ENCODE data around the gene NEK11. TPM values are rescaled to one million over a fixed set of nuclear protein-coding genes. Genes with fewer than 3 reads are reported as not detected.

Gene NEK11
- total RNA-seq, 1 donor from 2014 or later = 9.6 TPM

DNA sequence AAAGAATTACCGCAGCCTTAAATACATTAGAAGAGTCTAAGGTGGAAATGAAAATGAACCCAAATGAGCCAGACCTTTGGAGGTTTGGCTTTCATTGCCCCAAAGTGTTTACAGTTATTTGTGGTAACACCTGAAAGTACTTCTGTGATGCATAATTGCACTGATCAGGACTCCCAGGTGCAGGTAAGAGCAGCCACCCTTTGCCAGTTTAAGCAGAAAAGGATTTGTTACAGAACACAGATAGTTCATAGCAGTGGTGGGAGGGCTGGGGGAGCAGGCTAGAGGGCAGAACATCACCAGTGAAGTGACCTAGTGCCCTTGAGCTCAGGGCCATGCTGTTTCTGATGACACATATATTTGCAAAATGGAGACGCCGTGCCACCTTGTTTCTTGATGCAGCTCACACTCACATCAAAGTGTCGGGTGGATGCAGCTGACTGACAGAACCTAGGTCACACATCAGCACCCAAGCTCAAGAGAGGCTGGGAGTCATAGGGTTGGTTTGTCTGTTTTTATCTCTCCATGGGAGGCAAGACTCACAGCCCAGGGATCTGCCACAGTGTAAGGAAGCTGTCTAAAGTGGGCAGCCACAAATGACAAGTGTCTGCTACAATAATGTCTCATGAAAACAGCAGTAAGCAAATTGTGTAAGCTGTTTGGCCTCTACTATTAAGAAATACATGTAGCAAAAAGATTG is 49.1 kb downstream of the NEK11 start:
- DNase-seq (ENCODE audit: low spot score) = no peak
- TF ChIP-seq CTCF (IDR thresholded peaks at IDR 0.05; ENCODE audit: unreplicated experiment) = no peak
- H3K4me3 Mint-ChIP-seq (ENCODE audit: unreplicated experiment) = no peak overlapping the region
- H3K27ac Mint-ChIP-seq (ENCODE audit: unreplicated experiment) = no peak overlapping the region
- no peaks in the 10 kb centered on the region for H3K36me3 Mint-ChIP-seq (ENCODE audit: low read depth, unreplicated experiment)
- no peaks in the 10 kb centered on the region for H3K27me3 Mint-ChIP-seq (ENCODE audit: unreplicated experiment)
- H3K9me3 Mint-ChIP-seq (ENCODE audit: unreplicated experiment) = no peaks in the 10 kb centered on the region
- peaks cover 18% of the 10 kb centered on the region for H3K4me1 Mint-ChIP-seq (ENCODE audit: unreplicated experiment)

- H3K27me3 Mint-ChIP-seq (ENCODE audit: unreplicated experiment) = no peaks in the 10 kb centered on the region
- peaks cover 11% of the 10 kb centered on the region for H3K4me1 Mint-ChIP-seq (ENCODE audit: unreplicated experiment)
- H3K9me3 Mint-ChIP-seq (ENCODE audit: unreplicated experiment) = no peaks in the 10 kb centered on the region
- no peak for DNase-seq (ENCODE audit: low spot score)
- no peak overlapping the region for H3K4me3 Mint-ChIP-seq (ENCODE audit: unreplicated experiment)
- no peak for TF ChIP-seq CTCF (IDR thresholded peaks at IDR 0.05; ENCODE audit: unreplicated experiment)
- no peaks in the 10 kb centered on the region for H3K36me3 Mint-ChIP-seq (ENCODE audit: low read depth, unreplicated experiment)
- no peak overlapping the region for H3K27ac Mint-ChIP-seq (ENCODE audit: unreplicated experiment)
Measured at GRCh38 chr3:131077904-131078303, 51.2 kb downstream of the NEK11 start.

- H3K27me3 Mint-ChIP-seq (ENCODE audit: unreplicated experiment) = peaks cover 3% of the 10 kb centered on the region
- H3K9me3 Mint-ChIP-seq (ENCODE audit: unreplicated experiment) = no peaks in the 10 kb centered on the region
- H3K27ac Mint-ChIP-seq (ENCODE audit: unreplicated experiment) = no peak overlapping the region
- no peaks in the 10 kb centered on the region for H3K36me3 Mint-ChIP-seq (ENCODE audit: low read depth, unreplicated experiment)
- no peak overlapping the region for H3K4me3 Mint-ChIP-seq (ENCODE audit: unreplicated experiment)
- no peak for DNase-seq (ENCODE audit: low spot score)
- H3K4me1 Mint-ChIP-seq (ENCODE audit: unreplicated experiment) = peaks cover 7% of the 10 kb centered on the region
- no peak for TF ChIP-seq CTCF (IDR thresholded peaks at IDR 0.05; ENCODE audit: unreplicated experiment)
Measured at GRCh38 chr3:131079086-131079485, 52.4 kb downstream of the NEK11 start.

DNA sequence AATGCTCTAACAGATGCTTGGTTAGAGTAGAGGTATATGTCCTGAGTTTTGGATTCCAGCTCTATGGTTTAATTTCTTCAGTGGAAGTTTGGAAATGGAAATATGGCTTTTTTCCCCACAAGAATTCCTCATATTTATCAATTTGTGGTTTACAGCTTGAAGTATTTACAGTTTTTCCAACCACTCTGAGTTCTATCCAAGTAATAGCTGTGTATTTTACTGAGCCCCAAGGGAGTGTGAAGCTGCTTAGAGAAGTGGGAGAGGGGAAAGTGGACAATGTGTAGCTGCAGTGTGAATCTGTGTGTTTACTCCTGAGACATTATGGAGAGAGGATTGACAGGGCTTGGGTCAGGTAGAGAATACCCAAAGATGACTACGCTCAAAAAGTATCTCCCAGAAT is 54.5 kb downstream of the NEK11 start:
- no peak overlapping the region for H3K4me3 Mint-ChIP-seq (ENCODE audit: unreplicated experiment)
- H3K27ac Mint-ChIP-seq (ENCODE audit: unreplicated experiment) = no peak overlapping the region
- H3K27me3 Mint-ChIP-seq (ENCODE audit: unreplicated experiment) = peaks cover 3% of the 10 kb centered on the region
- no peak for TF ChIP-seq CTCF (IDR thresholded peaks at IDR 0.05; ENCODE audit: unreplicated experiment)
- no peak for DNase-seq (ENCODE audit: low spot score)
- no peaks in the 10 kb centered on the region for H3K9me3 Mint-ChIP-seq (ENCODE audit: unreplicated experiment)
- peaks cover 7% of the 10 kb centered on the region for H3K4me1 Mint-ChIP-seq (ENCODE audit: unreplicated experiment)
- no peaks in the 10 kb centered on the region for H3K36me3 Mint-ChIP-seq (ENCODE audit: low read depth, unreplicated experiment)

DNA sequence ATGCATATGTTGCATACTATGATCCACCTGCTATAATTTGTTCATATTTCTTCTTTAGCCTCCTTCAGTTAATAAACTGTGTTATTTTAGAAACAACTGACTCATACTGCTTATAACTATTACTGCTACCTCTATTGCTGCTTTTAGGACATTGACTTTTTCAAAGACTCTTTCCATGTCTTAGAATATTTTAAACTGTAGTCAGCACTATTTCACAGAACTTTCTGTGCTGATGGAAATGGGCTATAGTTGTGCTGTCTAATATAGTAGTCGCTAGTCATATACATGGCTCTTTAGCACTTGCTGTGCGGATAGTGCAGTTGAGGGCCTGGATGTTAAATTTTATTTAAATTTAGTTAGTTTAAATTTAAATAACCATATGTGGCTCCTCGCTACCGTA is 55.6 kb downstream of the NEK11 start:
- H3K9me3 Mint-ChIP-seq (ENCODE audit: unreplicated experiment) = no peaks in the 10 kb centered on the region
- H3K27ac Mint-ChIP-seq (ENCODE audit: unreplicated experiment) = no peak overlapping the region
- no peak overlapping the region for H3K4me3 Mint-ChIP-seq (ENCODE audit: unreplicated experiment)
- H3K4me1 Mint-ChIP-seq (ENCODE audit: unreplicated experiment) = peaks cover 7% of the 10 kb centered on the region
- no peak for DNase-seq (ENCODE audit: low spot score)
- TF ChIP-seq CTCF (IDR thresholded peaks at IDR 0.05; ENCODE audit: unreplicated experiment) = no peak
- no peaks in the 10 kb centered on the region for H3K36me3 Mint-ChIP-seq (ENCODE audit: low read depth, unreplicated experiment)
- peaks cover 3% of the 10 kb centered on the region for H3K27me3 Mint-ChIP-seq (ENCODE audit: unreplicated experiment)

Data from endothelial cell (in vitro differentiated cells).